HL-60 (cell line): Measurements from ENCODE around the gene POLR2A.

Experiments
- DNase-seq, 2 experiments: peaks; one replicate each; pipeline ENCODE4 v3.0.0-alpha.2; 2010 to 2020; ENCODE audit warnings: low read depth in 1 of 2, low spot score in 1 of 2
- H3K27ac ChIP-seq: fragments of 250-450 bp; sonication (Bioruptor Pico); replicated peaks from 2 replicates; pipeline ENCODE4 v1.5.1; 2020; ENCODE audit warnings: mild to moderate bottlenecking, moderate library complexity
- H3K27me3 ChIP-seq: fragments of 250-450 bp; sonication (Bioruptor Pico); 2 replicates; pipeline ENCODE4 v1.5.1; 2021; ENCODE audit warnings: mild to moderate bottlenecking, moderate library complexity; ENCODE audit not compliant: insufficient read depth, poor library complexity, severe bottlenecking
- H3K4me3 ChIP-seq: replicated peaks from 2 replicates; pipeline ENCODE4 v1.5.1; 2011; ENCODE audit warnings: mild to moderate bottlenecking, control low read depth, low read length; ENCODE audit not compliant: insufficient read depth
- GABPA ChIP-seq: IDR thresholded peaks from 2 replicates; pipeline ENCODE4 v1.6.1; 2012; ENCODE audit warnings: low read depth
- POLR2AphosphoS5 ChIP-seq: IDR thresholded peaks from 2 replicates; pipeline ENCODE4 v1.6.1; 2012; ENCODE audit warnings: low read depth
- REST ChIP-seq: IDR thresholded peaks from 2 replicates; pipeline ENCODE4 v1.6.1; 2012; ENCODE audit warnings: low read depth; ENCODE audit not compliant: insufficient replicate concordance
- SPI1 ChIP-seq: IDR thresholded peaks from 2 replicates; pipeline ENCODE4 v1.6.1; 2012; ENCODE audit warnings: low read depth, mild to moderate bottlenecking, borderline replicate concordance
- TF ChIP-seq, protein P1 (sequence below): IDR thresholded peaks from one replicate; pipeline ENCODE4 v1.5.1; 2011; ENCODE audit warnings: low read length, control low read depth, inconsistent platforms; ENCODE audit not compliant: insufficient read depth

The POLR2A gene

DNA sequence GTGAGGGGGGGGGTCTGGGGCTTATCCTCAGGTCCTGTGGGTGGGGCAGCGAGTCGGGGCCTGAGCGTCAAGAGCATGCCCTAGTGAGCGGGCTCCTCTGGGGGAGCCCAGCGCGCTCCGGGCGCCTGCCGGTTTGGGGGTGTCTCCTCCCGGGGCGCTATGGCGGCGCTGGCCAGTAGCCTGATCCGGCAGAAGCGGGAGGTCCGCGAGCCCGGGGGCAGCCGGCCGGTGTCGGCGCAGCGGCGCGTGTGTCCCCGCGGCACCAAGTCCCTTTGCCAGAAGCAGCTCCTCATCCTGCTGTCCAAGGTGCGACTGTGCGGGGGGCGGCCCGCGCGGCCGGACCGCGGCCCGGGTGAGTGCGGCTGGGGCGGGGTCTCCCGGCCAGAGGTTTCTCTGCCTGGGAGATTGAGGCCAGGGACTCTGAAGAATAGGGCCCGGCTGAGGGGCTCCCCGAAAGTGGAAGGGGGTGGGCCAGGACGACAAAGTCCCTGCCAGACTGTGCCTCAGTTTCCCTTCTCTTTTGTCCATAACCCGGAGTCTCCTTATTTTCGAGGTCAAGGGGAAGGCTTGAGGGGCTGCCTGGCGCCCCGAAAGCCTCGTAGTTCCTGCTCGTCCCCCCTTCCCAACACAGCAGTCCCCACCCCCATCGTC lies 44.6 kb upstream of the POLR2A start, which contains the start of gene FGF11:
FGF11 (plus strand) TSS at position 51 of the 651 bp plus-strand sequence; CDS start at position 160, 109 bp downstream.
- H3K4me3 ChIP-seq, result peak within 1 kb of the TSS; percentile 17
- DNase-seq, result no peak

GRCh38 chr17:7440113-7440833 lies 43.9 kb upstream of the POLR2A start:
- peak overlapping the region; percentile 16 for H3K4me3 ChIP-seq
- TF ChIP-seq POLR2AphosphoS5, result no peak
- TF ChIP-seq, protein P1, sequence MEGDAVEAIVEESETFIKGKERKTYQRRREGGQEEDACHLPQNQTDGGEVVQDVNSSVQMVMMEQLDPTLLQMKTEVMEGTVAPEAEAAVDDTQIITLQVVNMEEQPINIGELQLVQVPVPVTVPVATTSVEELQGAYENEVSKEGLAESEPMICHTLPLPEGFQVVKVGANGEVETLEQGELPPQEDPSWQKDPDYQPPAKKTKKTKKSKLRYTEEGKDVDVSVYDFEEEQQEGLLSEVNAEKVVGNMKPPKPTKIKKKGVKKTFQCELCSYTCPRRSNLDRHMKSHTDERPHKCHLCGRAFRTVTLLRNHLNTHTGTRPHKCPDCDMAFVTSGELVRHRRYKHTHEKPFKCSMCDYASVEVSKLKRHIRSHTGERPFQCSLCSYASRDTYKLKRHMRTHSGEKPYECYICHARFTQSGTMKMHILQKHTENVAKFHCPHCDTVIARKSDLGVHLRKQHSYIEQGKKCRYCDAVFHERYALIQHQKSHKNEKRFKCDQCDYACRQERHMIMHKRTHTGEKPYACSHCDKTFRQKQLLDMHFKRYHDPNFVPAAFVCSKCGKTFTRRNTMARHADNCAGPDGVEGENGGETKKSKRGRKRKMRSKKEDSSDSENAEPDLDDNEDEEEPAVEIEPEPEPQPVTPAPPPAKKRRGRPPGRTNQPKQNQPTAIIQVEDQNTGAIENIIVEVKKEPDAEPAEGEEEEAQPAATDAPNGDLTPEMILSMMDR, result no peak
- TF ChIP-seq REST, result no peak
- TF ChIP-seq SPI1, result no peak
- no peak for TF ChIP-seq GABPA
- peaks cover 8% of the 10 kb centered on the region for H3K27me3 ChIP-seq
- H3K27ac ChIP-seq, result no peak overlapping the region
- peak in 1 of 2 experiments; percentile 46 for DNase-seq

More for the DNA sequence above, 44.6 kb upstream of the POLR2A start, which contains the start of gene FGF11:
- no peak for TF ChIP-seq POLR2AphosphoS5
- TF ChIP-seq, protein P1, result no peak
- no peak for TF ChIP-seq REST
- no peak for TF ChIP-seq GABPA
- no peak for TF ChIP-seq SPI1
- no peak within 1 kb of the TSS for H3K27ac ChIP-seq
- peaks cover 8% of the 10 kb centered on the region for H3K27me3 ChIP-seq

DNA sequence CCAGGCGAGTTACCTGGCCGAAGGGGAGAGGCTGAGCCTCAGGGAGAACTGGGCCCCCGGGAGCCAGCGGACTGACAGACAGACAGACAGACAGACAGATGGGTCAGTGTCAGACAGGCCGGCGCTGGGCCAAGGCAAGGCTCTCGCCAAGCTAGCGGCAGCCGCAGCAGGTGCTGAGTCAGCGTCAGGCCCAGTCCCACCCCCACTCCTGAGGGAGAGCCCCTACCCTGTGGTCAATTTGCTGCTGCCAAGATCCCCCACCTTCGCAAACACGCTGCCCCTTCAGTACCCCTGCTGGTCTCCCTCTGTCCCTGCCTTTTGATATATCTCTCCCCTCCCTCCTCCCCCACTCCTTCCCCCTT lies 43.4 kb upstream of the POLR2A start:
- no peak overlapping the region for H3K4me3 ChIP-seq
- no peak overlapping the region for H3K27ac ChIP-seq
- TF ChIP-seq REST (no peak), GABPA (no peak), POLR2AphosphoS5 (no peak)
- TF ChIP-seq, protein P1, result no peak
- no peak for DNase-seq
- peaks cover 8% of the 10 kb centered on the region for H3K27me3 ChIP-seq
